Gastrocnemius medialis (tissue), 4 donors: ENCODE results near the gene RHOC. TPM values are rescaled to one million over a fixed set of nuclear protein-coding genes. Genes with fewer than 3 reads are reported as not detected.

Experiments
- ATAC-seq, 2 donors: fragments of 150-250 bp; one replicate each; pipeline ENCODE4 v1.9.1; 2016
- DNase-seq, 2 donors: peaks; one replicate each; pipeline ENCODE4 v3.0.0-alpha.2; 2019
- H3K27ac ChIP-seq, 4 donors: fragments of 200-600 bp; sonication (generic); 1 replicate in 1 of 4; 2 replicates in 3 of 4; pipeline ENCODE4 v1.5.1; 2016 to 2018; ENCODE audit warnings: mild to moderate bottlenecking in 2 of 4, moderate library complexity in 1 of 4
- H3K27me3 ChIP-seq, 3 donors: fragments of 200-600 bp; sonication (generic) in 2 of 3; 1 replicate in 1 of 3; 2 replicates in 2 of 3; pipeline versions ENCODE4 v1.5.1 to v1.6.0; 2016 to 2019; ENCODE audit warnings: mild to moderate bottlenecking in 1 of 3, moderate library complexity in 1 of 3
- H3K36me3 ChIP-seq, 2 donors: fragments of 200-600 bp; sonication (generic) in 1 of 2; one replicate each; pipeline ENCODE4 v1.5.1; 2017 to 2018
- H3K4me1 ChIP-seq, 2 donors: fragments of 200-600 bp; sonication (generic) in 1 of 2; one replicate each; pipeline ENCODE4 v1.5.1; 2016 to 2017; ENCODE audit warnings: mild to moderate bottlenecking in 2 of 2
- H3K4me3 ChIP-seq, 4 donors: fragments of 200-600 bp; sonication (generic) in 3 of 4; 1 replicate in 1 of 4; 2 replicates in 3 of 4; pipeline ENCODE4 v1.5.1; 2016 to 2019; ENCODE audit warnings: mild to moderate bottlenecking in 2 of 4
- H3K9me3 ChIP-seq, 3 donors: fragments of 200-600 bp; sonication (generic) in 2 of 3; 1 replicate in 1 of 3; 2 replicates in 2 of 3; pipeline ENCODE4 v1.5.1; 2016 to 2019
- CTCF ChIP-seq, 5 experiments: fragments of 450-650 bp in 3 of 5; fragments of 200-600 bp in 2 of 5; sonication (generic) in 2 of 5; IDR thresholded peaks in 4 of 5; conservative IDR thresholded peaks in 1 of 5; 1 replicate in 4 of 5; 2 replicates in 1 of 5; pipeline ENCODE4 v1.5.1; 2016 to 2019; ENCODE audit warnings: antibody characterized with exemption in 5 of 5, mild to moderate bottlenecking in 3 of 5, moderate library complexity in 3 of 5
- POLR2A ChIP-seq, 2 donors: fragments of 450-650 bp; IDR thresholded peaks; one replicate each; pipeline ENCODE4 v1.6.1; 2017; ENCODE audit warnings: antibody characterized with exemption in 2 of 2, mild to moderate bottlenecking in 2 of 2, moderate library complexity in 2 of 2
- in situ Hi-C, 4 donors: fragments of 200-750 bp; cut with MboI; loops; one replicate each; pipeline versions ENCODE4 v1.15.0 to v1.8.0; 2017; ENCODE audit warnings: low sequenced_read_pairs in 4 of 4
- intact Hi-C: fragments of 100-400 bp; cut with DNase I; formaldehyde crosslinking; loops from one replicate; pipeline ENCODE4 v1.15.1; 2023; ENCODE audit warnings: low total_unique reads
- total RNA-seq, 4 donors: library from RNA; depleted of rRNA; stranded (reverse); fragments of >200 nt; gene quantifications; one replicate each; pipeline versions ENCODE4 v1.1.0 to v1.2.3, GENCODE V29; 2016

The RHOC gene
- total RNA-seq, 4 donors from 2014 or later = 33.1 to 86.5 (median 64.3) TPM

GRCh38 chr1:112686417-112686816 lies 20.5 kb downstream of the RHOC start:
- H3K9me3 ChIP-seq = no peaks in the 10 kb centered on the region
- H3K4me1 ChIP-seq = peaks cover 0 to 8% of the 10 kb centered on the region in 2 donors
- no peak overlapping the region for H3K27ac ChIP-seq
- TF ChIP-seq CTCF (IDR thresholded peaks at IDR 0.05 in 4 of 5, conservative IDR thresholded peaks at IDR 0.05 in 1 of 5) = no peak
- no peak for TF ChIP-seq POLR2A (IDR thresholded peaks at IDR 0.05)
- intact Hi-C loops (no loop called here), in situ Hi-C loops (no loop called here)
- H3K36me3 ChIP-seq = peaks cover 0 to under 1% of the 10 kb centered on the region in 2 donors
- H3K4me3 ChIP-seq = no peak overlapping the region
- DNase-seq (no peak), ATAC-seq (no peak)
- H3K27me3 ChIP-seq = no peaks in the 10 kb centered on the region

- TF ChIP-seq CTCF (IDR thresholded peaks at IDR 0.05 in 4 of 5, conservative IDR thresholded peaks at IDR 0.05 in 1 of 5) (no peak), POLR2A (IDR thresholded peaks at IDR 0.05) (no peak)
- DNase-seq (no peak), ATAC-seq (no peak)
- Histone ChIP-seq H3K27me3 (no peaks in the 10 kb centered on the region), H3K9me3 (no peaks in the 10 kb centered on the region), H3K4me1 (peaks cover 0 to 8% of the 10 kb centered on the region in 2 donors), H3K27ac (no peak overlapping the region), H3K4me3 (no peak overlapping the region), H3K36me3 (no peaks in the 10 kb centered on the region)
- intact Hi-C loops (no loop called here), in situ Hi-C loops (no loop called here)
Observed at GRCh38 chr1:112685913-112686312, 21.0 kb downstream of the RHOC start.

GRCh38 chr1:112678605-112679004 lies 28.3 kb downstream of the RHOC start:
- no peak overlapping the region for H3K4me3 ChIP-seq
- DNase-seq (no peak), ATAC-seq (no peak)
- in situ Hi-C loops (no loop called here), intact Hi-C loops (no loop called here)
- TF ChIP-seq CTCF (IDR thresholded peaks at IDR 0.05 in 4 of 5, conservative IDR thresholded peaks at IDR 0.05 in 1 of 5) (no peak), POLR2A (IDR thresholded peaks at IDR 0.05) (no peak)
- no peaks in the 10 kb centered on the region for H3K27me3 ChIP-seq
- no peaks in the 10 kb centered on the region for H3K36me3 ChIP-seq
- peak overlapping the region in 2 of 4 donors; percentile 6 to 22 for H3K27ac ChIP-seq
- peaks cover 11 to 14% of the 10 kb centered on the region in 2 donors for H3K4me1 ChIP-seq
- no peaks in the 10 kb centered on the region for H3K9me3 ChIP-seq

GRCh38 chr1:112677501-112677900 lies 29.4 kb downstream of the RHOC start:
- TF ChIP-seq POLR2A (IDR thresholded peaks at IDR 0.05) = no peak
- TF ChIP-seq CTCF (IDR thresholded peaks at IDR 0.05 in 4 of 5, conservative IDR thresholded peaks at IDR 0.05 in 1 of 5) = no peak

GRCh38 chr1:112676543-112676942 lies 30.4 kb downstream of the RHOC start:
- Histone ChIP-seq H3K36me3 (peaks cover 0 to 12% of the 10 kb centered on the region in 2 donors), H3K4me3 (no peak overlapping the region), H3K9me3 (no peaks in the 10 kb centered on the region), H3K27me3 (no peaks in the 10 kb centered on the region), H3K4me1 (peaks cover 14 to 18% of the 10 kb centered on the region in 2 donors), H3K27ac (no peak overlapping the region)
- ATAC-seq (no peak), DNase-seq (no peak)
- in situ Hi-C loops = no loop called here
- TF ChIP-seq CTCF (IDR thresholded peaks at IDR 0.05 in 4 of 5, conservative IDR thresholded peaks at IDR 0.05 in 1 of 5) (no peak), POLR2A (IDR thresholded peaks at IDR 0.05) (no peak)
- intact Hi-C loops = no loop called here

More at GRCh38 chr1:112677501-112677900, 29.4 kb downstream of the RHOC start:
- Histone ChIP-seq H3K27me3 (no peaks in the 10 kb centered on the region), H3K9me3 (no peaks in the 10 kb centered on the region), H3K27ac (no peak overlapping the region), H3K4me3 (no peak overlapping the region), H3K36me3 (peaks cover 0 to 2% of the 10 kb centered on the region in 2 donors), H3K4me1 (peaks cover 14 to 18% of the 10 kb centered on the region in 2 donors)
- intact Hi-C loops (no loop called here), in situ Hi-C loops (no loop called here)
- DNase-seq (no peak), ATAC-seq (no peak)
